ENCODE results near the gene FRRS1L. TPM values are rescaled to one million over a fixed set of nuclear protein-coding genes. Genes with fewer than 3 reads are reported as not detected.

FRRS1L gene
- total RNA-seq, 1 donor from 2014 or later = 4.4 TPM

GRCh38 chr9:109092587-109092986, 74.5 kb downstream of the FRRS1L start:
- TF ChIP-seq, protein P1, sequence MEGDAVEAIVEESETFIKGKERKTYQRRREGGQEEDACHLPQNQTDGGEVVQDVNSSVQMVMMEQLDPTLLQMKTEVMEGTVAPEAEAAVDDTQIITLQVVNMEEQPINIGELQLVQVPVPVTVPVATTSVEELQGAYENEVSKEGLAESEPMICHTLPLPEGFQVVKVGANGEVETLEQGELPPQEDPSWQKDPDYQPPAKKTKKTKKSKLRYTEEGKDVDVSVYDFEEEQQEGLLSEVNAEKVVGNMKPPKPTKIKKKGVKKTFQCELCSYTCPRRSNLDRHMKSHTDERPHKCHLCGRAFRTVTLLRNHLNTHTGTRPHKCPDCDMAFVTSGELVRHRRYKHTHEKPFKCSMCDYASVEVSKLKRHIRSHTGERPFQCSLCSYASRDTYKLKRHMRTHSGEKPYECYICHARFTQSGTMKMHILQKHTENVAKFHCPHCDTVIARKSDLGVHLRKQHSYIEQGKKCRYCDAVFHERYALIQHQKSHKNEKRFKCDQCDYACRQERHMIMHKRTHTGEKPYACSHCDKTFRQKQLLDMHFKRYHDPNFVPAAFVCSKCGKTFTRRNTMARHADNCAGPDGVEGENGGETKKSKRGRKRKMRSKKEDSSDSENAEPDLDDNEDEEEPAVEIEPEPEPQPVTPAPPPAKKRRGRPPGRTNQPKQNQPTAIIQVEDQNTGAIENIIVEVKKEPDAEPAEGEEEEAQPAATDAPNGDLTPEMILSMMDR (IDR thresholded peaks at IDR 0.05; ENCODE audit: partially characterized antibody, unreplicated experiment) = no peak
- no peaks in the 10 kb centered on the region for H3K4me1 Mint-ChIP-seq (ENCODE audit: low read depth, unreplicated experiment)
- H3K27ac Mint-ChIP-seq (ENCODE audit: unreplicated experiment) = no peak overlapping the region
- no peaks in the 10 kb centered on the region for H3K9me3 Mint-ChIP-seq (ENCODE audit: unreplicated experiment)
- no peak overlapping the region for H3K4me3 Mint-ChIP-seq (ENCODE audit: unreplicated experiment)
- no peaks in the 10 kb centered on the region for H3K27me3 Mint-ChIP-seq (ENCODE audit: unreplicated experiment)
- no peaks in the 10 kb centered on the region for H3K36me3 Mint-ChIP-seq (ENCODE audit: unreplicated experiment)
- DNase-seq = no peak

DNA sequence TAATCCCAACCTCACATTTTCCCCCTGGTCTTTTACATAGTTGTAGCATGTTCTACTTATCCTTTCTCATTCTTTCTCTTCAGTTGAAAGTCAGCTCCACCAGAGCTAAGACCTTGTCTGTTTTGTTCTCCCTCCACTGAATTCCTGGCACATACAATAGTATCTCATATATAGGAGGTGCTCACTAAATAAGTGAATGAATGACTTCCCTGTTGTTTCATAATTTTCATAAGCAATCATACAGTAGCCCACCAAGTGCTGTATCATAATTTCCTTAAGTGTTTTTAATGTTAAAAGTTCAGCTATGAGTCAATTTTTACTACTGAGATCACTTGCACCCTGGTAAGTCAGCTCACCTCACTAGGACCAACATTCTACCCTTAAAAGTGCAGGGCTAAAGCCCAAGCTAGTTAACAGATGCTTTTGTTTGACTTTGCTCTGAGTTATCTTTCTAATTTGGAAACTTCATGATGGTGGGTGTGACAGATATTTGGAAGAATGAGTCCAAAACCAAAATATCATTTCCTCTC, 74.9 kb downstream of the FRRS1L start:
- Mint-ChIP-seq H3K27ac (ENCODE audit: unreplicated experiment) (no peak overlapping the region), H3K9me3 (ENCODE audit: unreplicated experiment) (no peaks in the 10 kb centered on the region), H3K27me3 (ENCODE audit: unreplicated experiment) (no peaks in the 10 kb centered on the region), H3K4me1 (ENCODE audit: low read depth, unreplicated experiment) (no peaks in the 10 kb centered on the region), H3K36me3 (ENCODE audit: unreplicated experiment) (no peaks in the 10 kb centered on the region), H3K4me3 (ENCODE audit: unreplicated experiment) (no peak overlapping the region)
- TF ChIP-seq, protein P1 (IDR thresholded peaks at IDR 0.05; ENCODE audit: partially characterized antibody, unreplicated experiment) = no peak
- DNase-seq = no peak

DNA sequence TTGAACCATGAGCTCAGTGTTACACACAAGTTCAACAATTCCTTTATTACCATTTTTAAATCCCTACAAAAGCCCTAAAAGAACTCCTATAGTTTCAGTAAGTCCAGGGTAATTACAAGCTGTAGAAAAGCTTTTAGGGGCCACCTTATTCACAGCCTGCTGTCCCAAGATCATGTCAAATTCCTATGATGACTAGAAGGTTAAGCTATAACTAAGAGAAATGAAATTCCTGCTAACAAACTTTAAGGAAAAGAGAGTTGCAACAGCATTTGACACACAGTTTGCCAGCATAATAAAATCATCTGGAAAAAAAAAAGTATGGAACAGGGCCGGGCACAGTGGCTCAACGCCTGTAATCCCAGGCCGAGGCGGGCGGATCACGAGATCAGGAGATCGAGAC, 78.8 kb downstream of the FRRS1L start:
- Mint-ChIP-seq H3K4me3 (ENCODE audit: unreplicated experiment) (no peak overlapping the region), H3K9me3 (ENCODE audit: unreplicated experiment) (no peaks in the 10 kb centered on the region), H3K36me3 (ENCODE audit: unreplicated experiment) (no peaks in the 10 kb centered on the region), H3K27ac (ENCODE audit: unreplicated experiment) (no peak overlapping the region), H3K27me3 (ENCODE audit: unreplicated experiment) (no peaks in the 10 kb centered on the region), H3K4me1 (ENCODE audit: low read depth, unreplicated experiment) (no peaks in the 10 kb centered on the region)
- DNase-seq = no peak
- TF ChIP-seq, protein P1 (IDR thresholded peaks at IDR 0.05; ENCODE audit: partially characterized antibody, unreplicated experiment) = no peak

- Mint-ChIP-seq H3K4me3 (ENCODE audit: unreplicated experiment) (no peak overlapping the region), H3K9me3 (ENCODE audit: unreplicated experiment) (no peaks in the 10 kb centered on the region), H3K27me3 (ENCODE audit: unreplicated experiment) (no peaks in the 10 kb centered on the region), H3K36me3 (ENCODE audit: unreplicated experiment) (no peaks in the 10 kb centered on the region), H3K4me1 (ENCODE audit: low read depth, unreplicated experiment) (no peaks in the 10 kb centered on the region), H3K27ac (ENCODE audit: unreplicated experiment) (no peak overlapping the region)
- DNase-seq = no peak
- TF ChIP-seq, protein P1 (IDR thresholded peaks at IDR 0.05; ENCODE audit: partially characterized antibody, unreplicated experiment) = no peak
Measured at GRCh38 chr9:109087795-109088194, 79.3 kb downstream of the FRRS1L start.

DNA sequence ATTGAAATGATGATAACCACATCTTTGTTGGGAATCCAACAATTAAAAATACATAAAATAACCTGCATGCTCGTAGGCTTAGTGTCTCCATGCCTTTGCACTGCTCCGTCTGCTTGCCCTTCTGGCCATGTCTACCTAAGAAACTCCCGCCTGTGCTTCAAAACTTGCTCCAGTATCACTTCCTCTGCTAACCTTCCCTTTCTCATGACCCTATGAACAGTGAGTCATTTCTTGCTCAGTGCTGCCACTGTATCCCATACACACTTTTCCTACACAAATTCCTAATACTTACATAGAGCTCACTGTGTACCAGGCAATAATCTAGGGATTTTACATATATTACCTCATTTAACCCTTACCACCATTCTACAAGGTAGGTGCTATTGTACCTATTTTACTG, 80.8 kb downstream of the FRRS1L start:
- H3K4me1 Mint-ChIP-seq (ENCODE audit: low read depth, unreplicated experiment) = no peaks in the 10 kb centered on the region
- TF ChIP-seq, protein P1 (IDR thresholded peaks at IDR 0.05; ENCODE audit: partially characterized antibody, unreplicated experiment) = no peak
- H3K27me3 Mint-ChIP-seq (ENCODE audit: unreplicated experiment) = no peaks in the 10 kb centered on the region
- no peaks in the 10 kb centered on the region for H3K9me3 Mint-ChIP-seq (ENCODE audit: unreplicated experiment)
- DNase-seq = no peak
- no peak overlapping the region for H3K4me3 Mint-ChIP-seq (ENCODE audit: unreplicated experiment)
- H3K27ac Mint-ChIP-seq (ENCODE audit: unreplicated experiment) = no peak overlapping the region
- no peaks in the 10 kb centered on the region for H3K36me3 Mint-ChIP-seq (ENCODE audit: unreplicated experiment)

All from glutamatergic neuron (in vitro differentiated cells).